Neuronal stem cell (in vitro differentiated cells): ENCODE data around the gene CREG1.

ENCODE experiments used
- DNase-seq: peaks from one replicate; pipeline ENCODE4 v3.0.0-alpha.2; 2013; ENCODE audit warnings: low spot score
- H2AFZ ChIP-seq: one replicate; pipeline ENCODE4 v1.6.1; 2013; ENCODE audit warnings: mild to moderate bottlenecking, low read length, inconsistent platforms
- H2AK5ac ChIP-seq: 2 replicates; pipeline ENCODE4 v1.6.1; 2013; ENCODE audit warnings: low read depth, mild to moderate bottlenecking, inconsistent platforms, low read length, moderate library complexity, mixed read lengths
- H2BK120ac ChIP-seq: 2 replicates; pipeline ENCODE4 v1.6.1; 2013; ENCODE audit warnings: low read depth, mild to moderate bottlenecking, inconsistent platforms, low read length, moderate library complexity, mixed read lengths
- H2BK12ac ChIP-seq: one replicate; pipeline ENCODE4 v1.6.1; 2013; ENCODE audit warnings: low read length, inconsistent platforms
- H2BK15ac ChIP-seq: 2 replicates; pipeline ENCODE4 v1.6.1; 2013; ENCODE audit warnings: mild to moderate bottlenecking, low read length, inconsistent platforms, mixed read lengths
- H2BK5ac ChIP-seq: one replicate; pipeline ENCODE4 v1.6.1; 2013; ENCODE audit warnings: inconsistent platforms, mild to moderate bottlenecking, low read length, moderate library complexity
- H3K14ac ChIP-seq: one replicate; pipeline ENCODE4 v1.6.1; 2013; ENCODE audit warnings: low read length, inconsistent platforms
- H3K18ac ChIP-seq: 2 replicates; pipeline ENCODE4 v1.6.1; 2013; ENCODE audit warnings: low read length, inconsistent platforms
- H3K23ac ChIP-seq: 2 replicates; pipeline ENCODE4 v1.6.1; 2013; ENCODE audit warnings: low read depth, mild to moderate bottlenecking, mixed read lengths, low read length, inconsistent platforms; ENCODE audit not compliant: poor library complexity
- H3K27ac ChIP-seq: replicated peaks from 3 replicates; pipeline ENCODE4 v1.5.1; 2013; ENCODE audit warnings: low read length, inconsistent platforms
- H3K27me3 ChIP-seq, 3 experiments: 2 replicates each; pipeline ENCODE4 v1.6.1; 2013; ENCODE audit warnings: low read length in 3 of 3, mild to moderate bottlenecking in 2 of 3, inconsistent platforms in 1 of 3, low read depth in 1 of 3, mixed read lengths in 1 of 3, moderate library complexity in 1 of 3; ENCODE audit not compliant: control insufficient read depth in 3 of 3, insufficient read depth in 3 of 3
- H3K36me3 ChIP-seq, 2 donors: replicated peaks in 1 of 2; 2 replicates each; pipeline ENCODE4 v1.6.1; 2013; ENCODE audit warnings: low read length in 2 of 2; ENCODE audit not compliant: control insufficient read depth in 2 of 2, insufficient read depth in 2 of 2
- H3K4ac ChIP-seq: 2 replicates; pipeline ENCODE4 v1.6.1; 2013; ENCODE audit warnings: inconsistent platforms, mild to moderate bottlenecking, low read length, moderate library complexity
- H3K4me1 ChIP-seq, 2 donors: 1 replicate in 1 of 2; 2 replicates in 1 of 2; pipeline ENCODE4 v1.6.1; 2013; ENCODE audit warnings: low read length in 2 of 2, low read depth in 1 of 2; ENCODE audit not compliant: control insufficient read depth in 2 of 2, insufficient read depth in 1 of 2
- H3K4me2 ChIP-seq: one replicate; pipeline ENCODE4 v1.6.1; 2013; ENCODE audit warnings: mild to moderate bottlenecking, low read length, inconsistent platforms; ENCODE audit not compliant: insufficient read depth, poor library complexity, severe bottlenecking
- H3K4me3 ChIP-seq, 2 donors: 2 replicates each; pipeline ENCODE4 v1.5.1; 2013; ENCODE audit warnings: low read length in 2 of 2, mild to moderate bottlenecking in 2 of 2, inconsistent platforms in 1 of 2, moderate library complexity in 1 of 2
- H3K79me1 ChIP-seq: one replicate; pipeline ENCODE4 v1.6.1; 2013; ENCODE audit warnings: low read depth, mild to moderate bottlenecking, inconsistent platforms, low read length, moderate library complexity
- H3K9ac ChIP-seq: one replicate; pipeline ENCODE4 v1.6.1; 2013; ENCODE audit warnings: mild to moderate bottlenecking, low read depth, low read length, inconsistent platforms; ENCODE audit not compliant: poor library complexity
- H3K9me3 ChIP-seq, 2 donors: replicated peaks in 1 of 2; 2 replicates each; pipeline versions ENCODE3 to v1.6.1; 2013; ENCODE audit warnings: low read length in 2 of 2, mild to moderate bottlenecking in 2 of 2, inconsistent platforms in 1 of 2, low read depth in 1 of 2, mixed read lengths in 1 of 2, moderate library complexity in 1 of 2; ENCODE audit not compliant: control insufficient read depth in 2 of 2, insufficient read depth in 1 of 2
- H4K8ac ChIP-seq: one replicate; pipeline ENCODE4 v1.6.1; 2013; ENCODE audit warnings: low read depth, mild to moderate bottlenecking, inconsistent platforms, low read length, moderate library complexity
- H4K91ac ChIP-seq: one replicate; pipeline ENCODE4 v1.6.1; 2013; ENCODE audit warnings: low read length, low read depth, mild to moderate bottlenecking, inconsistent platforms; ENCODE audit not compliant: poor library complexity
- WGBS, 2 donors: extraction: QIAGEN DNeasy Blood & Tissue Kit; methylation state at CpG; one replicate each; pipeline ENCODE4 v1.1.7; 2013; ENCODE audit warnings: missing lambda C conversion rate in 2 of 2, mixed read lengths in 1 of 2; ENCODE audit not compliant: insufficient read length in 2 of 2, insufficient replicate concordance in 1 of 2; ENCODE audit errors: extremely low coverage in 2 of 2; 5-methylcytosine and 5-hydroxymethylcytosine counted together

Gene CREG1

DNA sequence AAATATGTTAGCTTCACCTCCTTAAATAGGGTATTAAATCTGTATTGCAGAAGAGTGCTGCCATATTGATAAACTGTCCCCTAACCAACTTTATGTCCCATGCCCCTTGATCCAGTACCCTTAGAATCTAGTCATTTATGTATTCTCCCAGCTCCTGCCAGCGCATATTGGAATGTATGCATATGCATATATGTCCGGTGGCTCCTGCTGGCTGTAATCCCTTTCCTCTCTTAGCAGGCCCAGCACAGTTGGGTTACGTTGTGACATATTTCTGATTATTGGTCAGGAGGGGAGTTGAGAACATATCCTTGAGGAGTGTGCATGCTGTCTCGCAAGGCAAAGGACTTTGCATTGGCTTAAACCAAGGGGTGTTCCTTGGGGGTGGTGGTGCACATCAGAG lies 29.2 kb upstream of the CREG1 start:
- Histone ChIP-seq H3K4ac (no peak overlapping the region), H4K8ac (no peak overlapping the region), H3K9me3 (peaks cover 0 to 5% of the 10 kb centered on the region in 2 donors), H3K27ac (no peak overlapping the region), H2BK12ac (no peak overlapping the region), H2AK5ac (no peak overlapping the region), H3K14ac (no peak overlapping the region), H3K18ac (no peak overlapping the region), H2BK15ac (no peak overlapping the region), H4K91ac (no peak overlapping the region), H3K4me1 (peaks cover 0 to 2% of the 10 kb centered on the region in 2 donors), H3K27me3 (peaks cover 0 to 20% (median 0%) of the 10 kb centered on the region in 3 experiments), H3K23ac (no peak overlapping the region), H2BK5ac (no peak overlapping the region), H3K36me3 (no peaks in the 10 kb centered on the region), H2BK120ac (no peak overlapping the region), H3K4me2 (no peak overlapping the region), H3K4me3 (no peak overlapping the region), H2AFZ (no peak overlapping the region), H3K79me1 (no peaks in the 10 kb centered on the region), H3K9ac (no peak overlapping the region)
- no CpG with 5 or more reads among the region's 4 CpGs for WGBS, 2 donors
- no peak for DNase-seq

GRCh38 chr1:167582064-167582463 lies 28.5 kb upstream of the CREG1 start:
- DNase-seq, result no peak
- no peak overlapping the region for H2BK120ac ChIP-seq
- H3K36me3 ChIP-seq, result no peaks in the 10 kb centered on the region
- no peak overlapping the region for H3K9ac ChIP-seq
- no peak overlapping the region for H3K4me3 ChIP-seq
- H2BK5ac ChIP-seq, result no peak overlapping the region
- no CpG with 5 or more reads among the region's 1 CpG for WGBS, 2 donors
- H4K91ac ChIP-seq, result no peak overlapping the region
- peaks cover 0 to 2% of the 10 kb centered on the region in 2 donors for H3K9me3 ChIP-seq
- no peak overlapping the region for H2BK12ac ChIP-seq
- no peak overlapping the region for H2AK5ac ChIP-seq
- no peak overlapping the region for H3K23ac ChIP-seq
- H4K8ac ChIP-seq, result no peak overlapping the region
- H2AFZ ChIP-seq, result no peak overlapping the region
- H3K79me1 ChIP-seq, result no peaks in the 10 kb centered on the region
- H3K14ac ChIP-seq, result no peak overlapping the region
- H2BK15ac ChIP-seq, result no peak overlapping the region
- H3K4me1 ChIP-seq, result peaks cover 0 to 2% of the 10 kb centered on the region in 2 donors
- H3K27ac ChIP-seq, result no peak overlapping the region
- H3K4me2 ChIP-seq, result no peak overlapping the region
- peaks cover 0 to 17% (median 0%) of the 10 kb centered on the region in 3 experiments for H3K27me3 ChIP-seq
- no peak overlapping the region for H3K18ac ChIP-seq
- H3K4ac ChIP-seq, result no peak overlapping the region

DNA sequence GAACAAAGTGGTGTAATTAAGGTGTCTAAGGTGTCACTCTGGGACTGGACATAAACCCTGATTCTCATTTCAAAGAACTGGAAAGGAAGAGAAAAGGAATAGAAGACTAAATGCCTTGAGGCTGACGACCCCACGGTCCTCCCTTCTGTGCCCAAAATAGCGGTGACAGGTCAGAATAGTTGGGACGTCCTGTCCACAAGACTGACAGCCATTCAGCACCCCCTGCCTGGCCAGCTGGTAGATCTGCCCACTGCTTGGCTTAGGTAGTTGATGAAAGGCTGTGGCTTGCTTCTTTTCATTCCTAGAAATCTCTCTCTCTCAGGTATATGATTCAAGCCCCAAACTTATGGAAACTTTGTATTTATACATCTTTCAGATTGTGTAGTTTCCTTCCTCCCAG lies 26.4 kb upstream of the CREG1 start:
- H3K79me1 ChIP-seq, result no peaks in the 10 kb centered on the region
- H3K4me1 ChIP-seq, result peaks cover 0 to 2% of the 10 kb centered on the region in 2 donors
- H2BK15ac ChIP-seq, result no peak overlapping the region
- no peak overlapping the region for H2BK12ac ChIP-seq
- H4K8ac ChIP-seq, result no peak overlapping the region
- no peak overlapping the region for H3K4me2 ChIP-seq
- H3K4me3 ChIP-seq, result no peak overlapping the region
- H2BK120ac ChIP-seq, result no peak overlapping the region
- H2BK5ac ChIP-seq, result no peak overlapping the region
- H2AFZ ChIP-seq, result no peak overlapping the region
- DNase-seq, result no peak
- no peak overlapping the region for H4K91ac ChIP-seq
- no CpG with 5 or more reads among the region's 4 CpGs for WGBS, 2 donors
- no peak overlapping the region for H3K18ac ChIP-seq
- H3K14ac ChIP-seq, result no peak overlapping the region
- H3K4ac ChIP-seq, result no peak overlapping the region
- peaks cover 0 to 17% (median 0%) of the 10 kb centered on the region in 3 experiments for H3K27me3 ChIP-seq
- peaks cover 0 to 2% of the 10 kb centered on the region in 2 donors for H3K9me3 ChIP-seq
- no peak overlapping the region for H3K23ac ChIP-seq
- no peak overlapping the region for H3K27ac ChIP-seq
- no peaks in the 10 kb centered on the region for H3K36me3 ChIP-seq
- H3K9ac ChIP-seq, result no peak overlapping the region
- no peak overlapping the region for H2AK5ac ChIP-seq

DNA sequence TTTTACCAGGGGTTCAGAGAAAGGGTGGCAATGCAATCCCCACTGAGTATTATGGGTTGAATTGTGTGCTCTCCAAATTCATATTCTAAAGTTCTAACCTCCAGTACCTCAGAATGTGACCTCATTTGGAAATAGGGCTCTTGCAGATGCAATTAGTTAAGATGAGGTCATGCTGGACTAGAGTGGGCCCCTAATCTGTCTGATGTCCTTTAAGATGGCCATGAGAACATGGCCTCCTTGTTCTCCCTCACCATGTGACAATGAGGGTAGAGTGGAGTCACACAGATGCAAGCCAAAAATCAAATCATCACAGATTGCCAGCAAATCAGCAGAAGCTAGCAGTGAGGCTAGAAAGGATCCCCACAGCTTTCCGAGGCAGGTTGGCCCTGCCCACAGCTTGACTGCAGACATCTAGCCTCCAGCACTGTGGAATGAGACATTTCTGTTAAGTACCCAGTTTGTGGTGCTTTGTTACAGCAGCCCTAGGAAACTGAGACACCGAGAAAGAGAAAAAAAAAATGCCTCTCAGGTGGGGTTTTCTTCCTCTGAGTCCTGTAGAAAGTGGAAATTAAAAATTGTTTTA lies 25.5 kb upstream of the CREG1 start:
- no peak overlapping the region for H3K4ac ChIP-seq
- H3K27ac ChIP-seq, result no peak overlapping the region
- H3K18ac ChIP-seq, result no peak overlapping the region
- no peak overlapping the region for H2BK12ac ChIP-seq
- no peak overlapping the region for H3K9ac ChIP-seq
- no peaks in the 10 kb centered on the region for H3K79me1 ChIP-seq
- H3K27me3 ChIP-seq, result peaks cover 0 to 15% (median 0%) of the 10 kb centered on the region in 3 experiments
- H3K36me3 ChIP-seq, result no peaks in the 10 kb centered on the region
- H3K23ac ChIP-seq, result no peak overlapping the region
- H3K4me2 ChIP-seq, result no peak overlapping the region
- no peak overlapping the region for H3K4me3 ChIP-seq
- WGBS, 2 donors, result no CpG with 5 or more reads among the region's 2 CpGs
- no peak overlapping the region for H2BK15ac ChIP-seq
- no peak overlapping the region for H2AFZ ChIP-seq
- no peak overlapping the region for H2BK5ac ChIP-seq
- H3K4me1 ChIP-seq, result no peaks in the 10 kb centered on the region
- no peak overlapping the region for H4K91ac ChIP-seq
- no peak overlapping the region for H4K8ac ChIP-seq
- no peaks in the 10 kb centered on the region for H3K9me3 ChIP-seq
- H3K14ac ChIP-seq, result no peak overlapping the region
- DNase-seq, result no peak
- no peak overlapping the region for H2AK5ac ChIP-seq
- no peak overlapping the region for H2BK120ac ChIP-seq
